ENCODE results near the gene AQP12A. TPM values are rescaled to one million over a fixed set of nuclear protein-coding genes. Genes with fewer than 3 reads are reported as not detected.
A peak's percentile ranks its signal among the peaks of the same experiment; 100 is the strongest.

Gene AQP12A
- total RNA-seq, 1 experiment from 2014 or later, result not detected

- Histone ChIP-seq H3K4me1 (ENCODE audit: insufficient read depth, low read length) (no peaks in the 10 kb centered on the region), H3K9me3 (ENCODE audit: low read length) (no peaks in the 10 kb centered on the region), H3K27me3 (ENCODE audit: low read length) (no peaks in the 10 kb centered on the region), H3F3A (ENCODE audit: low read length, unreplicated experiment) (no peaks in the 10 kb centered on the region), H4K20me1 (ENCODE audit: low read length) (no peaks in the 10 kb centered on the region), H3K4me2 (ENCODE audit: low read length) (no peak overlapping the region), H3K27ac (ENCODE audit: low read length) (no peak overlapping the region), H3K79me2 (ENCODE audit: low read length) (no peaks in the 10 kb centered on the region), H3K9ac (ENCODE audit: low read length) (no peak overlapping the region), H3K4me3 (ENCODE audit: low read length) (no peak overlapping the region), H2AFZ (ENCODE audit: low read length) (no peak overlapping the region), H3K36me3 (ENCODE audit: low read depth, low read length) (no peaks in the 10 kb centered on the region), H3K9me2 (replicated peaks; ENCODE audit: low read length) (no peaks in the 10 kb centered on the region)
- no TSS peak for BruUV-seq (replicated peaks)
- CTCF ChIA-PET, result no interaction called here
- DNase-seq (no peak), ATAC-seq (no peak)
- POLR2A ChIA-PET (ENCODE audit: unreplicated experiment), result no interaction called here
- intact Hi-C loops (cut with micrococcal nuclease), result no loop called here
- TF ChIP-seq EZH2phosphoT487 (IDR thresholded peaks at IDR 0.05; ENCODE audit: borderline replicate concordance, low read length), result no peak
Observed at GRCh38 chr2:240732184-240732583, 40.5 kb downstream of the AQP12A start.

- Histone ChIP-seq H3K4me3 (ENCODE audit: low read length) (no peak overlapping the region), H3K27me3 (ENCODE audit: low read length) (no peaks in the 10 kb centered on the region), H3K27ac (ENCODE audit: low read length) (no peak overlapping the region), H3K4me1 (ENCODE audit: insufficient read depth, low read length) (no peaks in the 10 kb centered on the region), H3K4me2 (ENCODE audit: low read length) (no peak overlapping the region), H3K36me3 (ENCODE audit: low read depth, low read length) (no peaks in the 10 kb centered on the region), H3K79me2 (ENCODE audit: low read length) (no peaks in the 10 kb centered on the region), H3K9ac (ENCODE audit: low read length) (no peak overlapping the region), H3K9me2 (replicated peaks; ENCODE audit: low read length) (no peaks in the 10 kb centered on the region), H4K20me1 (ENCODE audit: low read length) (no peaks in the 10 kb centered on the region), H2AFZ (ENCODE audit: low read length) (no peak overlapping the region), H3F3A (ENCODE audit: low read length, unreplicated experiment) (no peaks in the 10 kb centered on the region), H3K9me3 (ENCODE audit: low read length) (no peaks in the 10 kb centered on the region)
- POLR2A ChIA-PET (ENCODE audit: unreplicated experiment), result no interaction called here
- intact Hi-C loops (cut with micrococcal nuclease), result no loop called here
- ATAC-seq (no peak), DNase-seq (no peak)
- no TSS peak for BruUV-seq (replicated peaks)
- TF ChIP-seq EZH2phosphoT487 (IDR thresholded peaks at IDR 0.05; ENCODE audit: borderline replicate concordance, low read length) (no peak), CTCF (conservative IDR thresholded peaks at IDR 0.05; ENCODE audit: low read depth, low read length) (no peak), EZH2 (IDR thresholded peaks at IDR 0.05; ENCODE audit: low read length, unreplicated experiment) (no peak)
- CTCF ChIA-PET, result no interaction called here
Observed at GRCh38 chr2:240732911-240733622, 41.4 kb downstream of the AQP12A start.

- no peaks in the 10 kb centered on the region for H3K27me3 ChIP-seq (ENCODE audit: low read length)
- H3K27ac ChIP-seq (ENCODE audit: low read length), result no peak overlapping the region
- ChIA-PET CTCF (no interaction called here), POLR2A (ENCODE audit: unreplicated experiment) (no interaction called here)
- TF ChIP-seq EZH2 (IDR thresholded peaks at IDR 0.05; ENCODE audit: low read length, unreplicated experiment) (no peak), CTCF (conservative IDR thresholded peaks at IDR 0.05; ENCODE audit: low read depth, low read length) (peak; percentile 45; the same call in 1 of the 2 replicates)
- no peak overlapping the region for H2AFZ ChIP-seq (ENCODE audit: low read length)
- H3K79me2 ChIP-seq (ENCODE audit: low read length), result no peaks in the 10 kb centered on the region
- no peak overlapping the region for H3K9ac ChIP-seq (ENCODE audit: low read length)
- no peak overlapping the region for H3K4me2 ChIP-seq (ENCODE audit: low read length)
- intact Hi-C loops (cut with micrococcal nuclease), result no loop called here
- DNase-seq, result no peak
- BruUV-seq (replicated peaks), result no TSS peak
- peak; percentile 38; the same call in 1 of the 2 replicates for ATAC-seq
- H3K9me3 ChIP-seq (ENCODE audit: low read length), result no peaks in the 10 kb centered on the region
- no peaks in the 10 kb centered on the region for H3F3A ChIP-seq (ENCODE audit: low read length, unreplicated experiment)
- no peak overlapping the region for H3K4me3 ChIP-seq (ENCODE audit: low read length)
- H4K20me1 ChIP-seq (ENCODE audit: low read length), result no peaks in the 10 kb centered on the region
- no peaks in the 10 kb centered on the region for H3K36me3 ChIP-seq (ENCODE audit: low read depth, low read length)
- no peaks in the 10 kb centered on the region for H3K4me1 ChIP-seq (ENCODE audit: insufficient read depth, low read length)
- no peaks in the 10 kb centered on the region for H3K9me2 ChIP-seq (replicated peaks; ENCODE audit: low read length)
Observed at GRCh38 chr2:240733803-240734495, 42.3 kb downstream of the AQP12A start.
